Measurements from ENCODE around the gene ATXN1.

Gene ATXN1

DNA sequence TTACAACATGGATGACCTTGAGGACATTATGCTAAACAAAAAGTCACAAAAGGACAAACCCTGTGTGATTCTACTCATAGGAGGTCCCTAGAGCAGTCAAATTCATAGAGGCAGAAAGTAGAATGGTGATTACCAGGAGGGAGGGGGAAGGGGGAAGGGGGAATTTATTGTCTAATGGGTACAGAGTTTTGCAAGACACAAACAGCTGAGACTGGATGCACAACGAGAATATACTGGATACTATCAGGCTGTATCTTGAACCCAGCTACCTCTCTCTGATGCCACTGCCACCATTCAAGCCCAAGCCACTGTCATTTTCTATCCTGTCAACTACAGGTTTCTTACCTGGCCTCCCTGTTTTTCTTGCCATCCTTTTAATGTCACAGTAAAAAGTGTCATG, 252.3 kb downstream of the ATXN1 start:
- H3K27me3 ChIP-seq (ENCODE audit: insufficient read depth, poor library complexity, severe bottlenecking), result no peaks in the 10 kb centered on the region
- H3K9me3 ChIP-seq (ENCODE audit: severe bottlenecking), result no peaks in the 10 kb centered on the region
- no peak overlapping the region for H3K4me3 ChIP-seq (ENCODE audit: severe bottlenecking)
- H3K27ac ChIP-seq (ENCODE audit: poor library complexity, severe bottlenecking), result no peak overlapping the region
- ATAC-seq (ENCODE audit: low read depth), result no peak
- TF ChIP-seq, protein P1, sequence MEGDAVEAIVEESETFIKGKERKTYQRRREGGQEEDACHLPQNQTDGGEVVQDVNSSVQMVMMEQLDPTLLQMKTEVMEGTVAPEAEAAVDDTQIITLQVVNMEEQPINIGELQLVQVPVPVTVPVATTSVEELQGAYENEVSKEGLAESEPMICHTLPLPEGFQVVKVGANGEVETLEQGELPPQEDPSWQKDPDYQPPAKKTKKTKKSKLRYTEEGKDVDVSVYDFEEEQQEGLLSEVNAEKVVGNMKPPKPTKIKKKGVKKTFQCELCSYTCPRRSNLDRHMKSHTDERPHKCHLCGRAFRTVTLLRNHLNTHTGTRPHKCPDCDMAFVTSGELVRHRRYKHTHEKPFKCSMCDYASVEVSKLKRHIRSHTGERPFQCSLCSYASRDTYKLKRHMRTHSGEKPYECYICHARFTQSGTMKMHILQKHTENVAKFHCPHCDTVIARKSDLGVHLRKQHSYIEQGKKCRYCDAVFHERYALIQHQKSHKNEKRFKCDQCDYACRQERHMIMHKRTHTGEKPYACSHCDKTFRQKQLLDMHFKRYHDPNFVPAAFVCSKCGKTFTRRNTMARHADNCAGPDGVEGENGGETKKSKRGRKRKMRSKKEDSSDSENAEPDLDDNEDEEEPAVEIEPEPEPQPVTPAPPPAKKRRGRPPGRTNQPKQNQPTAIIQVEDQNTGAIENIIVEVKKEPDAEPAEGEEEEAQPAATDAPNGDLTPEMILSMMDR (IDR thresholded peaks at IDR 0.05; ENCODE audit: poor library complexity, severe bottlenecking), result no peak
- no peaks in the 10 kb centered on the region for H3K36me3 ChIP-seq (ENCODE audit: low read depth)
- no peak for DNase-seq (ENCODE audit: low spot score)
- no peaks in the 10 kb centered on the region for H3K4me1 ChIP-seq (ENCODE audit: insufficient read depth, poor library complexity, severe bottlenecking)

DNA sequence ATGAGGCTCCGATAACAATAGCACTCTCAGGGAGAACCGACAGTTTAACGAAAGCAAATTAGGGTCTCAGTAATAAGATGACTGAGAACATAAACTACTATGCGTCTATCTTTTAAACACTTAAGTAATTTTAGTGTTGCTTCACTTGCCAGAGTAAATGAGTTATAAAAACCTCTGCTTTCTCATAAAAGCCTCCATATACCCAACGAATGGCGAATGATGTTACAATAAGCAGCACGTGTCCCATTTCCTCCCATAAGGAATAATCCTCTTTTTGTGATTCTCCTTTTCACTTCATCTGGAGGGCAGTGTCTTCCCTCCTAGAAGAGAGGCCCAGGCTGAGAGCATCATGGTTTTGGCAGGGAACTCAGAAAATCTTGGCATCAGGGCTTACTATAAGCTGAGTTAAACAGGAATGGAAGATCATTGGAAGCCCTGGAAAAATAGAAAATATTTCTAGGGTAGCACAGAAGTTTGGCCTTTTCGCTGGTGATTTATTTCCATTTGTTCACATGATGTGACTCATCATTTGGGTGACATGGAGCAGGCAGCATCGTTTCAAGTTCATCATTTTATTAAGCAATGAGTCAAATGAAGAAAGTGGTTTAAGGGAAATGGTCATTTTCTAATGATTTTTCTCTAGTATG, 255.4 kb downstream of the ATXN1 start:
- DNase-seq (ENCODE audit: low spot score) (no peak), ATAC-seq (ENCODE audit: low read depth) (no peak)
- H3K27me3 ChIP-seq (ENCODE audit: insufficient read depth, poor library complexity, severe bottlenecking), result no peaks in the 10 kb centered on the region
- no peak overlapping the region for H3K4me3 ChIP-seq (ENCODE audit: severe bottlenecking)
- H3K27ac ChIP-seq (ENCODE audit: poor library complexity, severe bottlenecking), result no peak overlapping the region
- H3K9me3 ChIP-seq (ENCODE audit: severe bottlenecking), result no peaks in the 10 kb centered on the region
- TF ChIP-seq, protein P1 (IDR thresholded peaks at IDR 0.05; ENCODE audit: poor library complexity, severe bottlenecking), result no peak
- no peaks in the 10 kb centered on the region for H3K36me3 ChIP-seq (ENCODE audit: low read depth)
- no peaks in the 10 kb centered on the region for H3K4me1 ChIP-seq (ENCODE audit: insufficient read depth, poor library complexity, severe bottlenecking)

DNA sequence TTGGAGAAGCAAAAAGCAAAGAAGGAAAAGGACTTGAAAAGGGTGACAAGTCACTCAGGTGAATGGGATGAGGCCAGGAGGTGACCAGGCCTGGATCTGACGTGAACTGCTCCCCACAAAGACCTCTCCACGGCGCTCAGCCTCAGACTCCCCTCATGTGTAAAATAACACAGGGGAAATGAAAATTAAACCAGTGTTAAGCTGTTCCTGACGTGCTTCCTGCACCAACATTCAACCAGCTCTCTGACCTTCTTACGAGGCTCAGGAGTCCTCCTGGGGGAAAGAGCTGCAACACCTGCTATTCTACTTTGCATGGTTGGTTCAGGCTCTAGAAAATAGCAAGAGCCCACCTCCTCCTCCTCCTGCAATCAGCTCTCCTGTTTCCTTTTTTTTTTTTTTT, 256.7 kb downstream of the ATXN1 start:
- H3K4me3 ChIP-seq (ENCODE audit: severe bottlenecking), result no peak overlapping the region
- no peaks in the 10 kb centered on the region for H3K9me3 ChIP-seq (ENCODE audit: severe bottlenecking)
- ATAC-seq (ENCODE audit: low read depth) (no peak), DNase-seq (ENCODE audit: low spot score) (no peak)
- H3K4me1 ChIP-seq (ENCODE audit: insufficient read depth, poor library complexity, severe bottlenecking), result no peaks in the 10 kb centered on the region
- H3K27ac ChIP-seq (ENCODE audit: poor library complexity, severe bottlenecking), result no peak overlapping the region
- H3K27me3 ChIP-seq (ENCODE audit: insufficient read depth, poor library complexity, severe bottlenecking), result no peaks in the 10 kb centered on the region
- TF ChIP-seq, protein P1 (IDR thresholded peaks at IDR 0.05; ENCODE audit: poor library complexity, severe bottlenecking), result no peak
- no peaks in the 10 kb centered on the region for H3K36me3 ChIP-seq (ENCODE audit: low read depth)

DNA sequence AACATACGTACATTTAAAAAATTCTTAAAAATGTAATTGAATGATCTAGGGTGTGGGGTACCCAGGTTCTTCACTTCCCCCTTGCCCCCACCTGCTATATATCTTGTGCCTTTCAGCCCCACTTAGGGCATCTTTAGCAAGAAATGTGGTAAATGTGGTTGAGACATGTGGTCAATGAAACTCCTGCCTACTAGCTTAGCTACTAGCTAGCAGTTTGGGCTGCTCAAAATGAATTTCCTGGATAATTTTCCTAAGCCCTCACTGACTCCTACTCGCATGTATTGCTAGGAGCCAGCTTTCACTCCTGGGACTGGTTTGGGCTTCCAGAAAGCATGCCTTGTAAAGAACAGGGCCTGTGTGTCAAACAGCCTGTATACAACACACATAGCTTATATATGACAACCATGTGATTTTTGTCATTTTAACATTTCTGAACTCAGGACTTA, 257.3 kb downstream of the ATXN1 start:
- TF ChIP-seq, protein P1 (IDR thresholded peaks at IDR 0.05; ENCODE audit: poor library complexity, severe bottlenecking), result no peak
- H3K4me1 ChIP-seq (ENCODE audit: insufficient read depth, poor library complexity, severe bottlenecking), result peaks cover under 1% of the 10 kb centered on the region
- H3K9me3 ChIP-seq (ENCODE audit: severe bottlenecking), result no peaks in the 10 kb centered on the region
- no peak overlapping the region for H3K4me3 ChIP-seq (ENCODE audit: severe bottlenecking)
- no peaks in the 10 kb centered on the region for H3K36me3 ChIP-seq (ENCODE audit: low read depth)
- DNase-seq (ENCODE audit: low spot score) (no peak), ATAC-seq (ENCODE audit: low read depth) (no peak)
- H3K27me3 ChIP-seq (ENCODE audit: insufficient read depth, poor library complexity, severe bottlenecking), result no peaks in the 10 kb centered on the region
- no peak overlapping the region for H3K27ac ChIP-seq (ENCODE audit: poor library complexity, severe bottlenecking)

DNA sequence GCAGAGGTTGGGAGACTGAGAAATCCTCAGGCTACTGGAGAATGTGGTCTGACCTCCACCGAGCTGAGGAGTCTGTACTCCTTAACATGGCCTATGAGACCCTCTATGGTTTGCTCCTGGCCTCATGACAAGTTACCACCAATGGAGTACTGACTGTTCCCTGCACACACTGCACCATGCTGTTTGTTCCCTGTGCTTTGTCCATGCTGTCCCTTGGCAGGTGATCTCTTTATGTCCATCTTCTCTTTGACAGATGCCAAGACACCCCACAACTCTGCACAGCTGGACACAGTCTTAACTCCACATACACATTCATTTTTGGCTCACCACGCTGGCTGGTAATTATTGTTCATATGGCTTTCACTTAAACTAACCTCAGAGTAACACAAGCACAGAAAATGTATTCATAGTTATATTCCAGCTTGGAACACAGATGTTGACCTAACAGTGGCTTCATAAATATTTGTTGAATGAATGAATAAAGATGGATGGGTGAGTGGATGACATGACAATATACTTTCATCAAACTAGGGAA, 258.0 kb downstream of the ATXN1 start:
- TF ChIP-seq, protein P1 (IDR thresholded peaks at IDR 0.05; ENCODE audit: poor library complexity, severe bottlenecking), result no peak
- ATAC-seq (ENCODE audit: low read depth), result no peak
- Histone ChIP-seq H3K36me3 (ENCODE audit: low read depth) (no peaks in the 10 kb centered on the region), H3K4me3 (ENCODE audit: severe bottlenecking) (no peak overlapping the region), H3K9me3 (ENCODE audit: severe bottlenecking) (no peaks in the 10 kb centered on the region), H3K27ac (ENCODE audit: poor library complexity, severe bottlenecking) (no peak overlapping the region), H3K4me1 (ENCODE audit: insufficient read depth, poor library complexity, severe bottlenecking) (peaks cover 6% of the 10 kb centered on the region), H3K27me3 (ENCODE audit: insufficient read depth, poor library complexity, severe bottlenecking) (no peaks in the 10 kb centered on the region)
- DNase-seq (ENCODE audit: low spot score), result no peak

Data from RWPE2 (cell line).